Measurements from ENCODE around the gene SLC15A2.

The SLC15A2 gene

DNA sequence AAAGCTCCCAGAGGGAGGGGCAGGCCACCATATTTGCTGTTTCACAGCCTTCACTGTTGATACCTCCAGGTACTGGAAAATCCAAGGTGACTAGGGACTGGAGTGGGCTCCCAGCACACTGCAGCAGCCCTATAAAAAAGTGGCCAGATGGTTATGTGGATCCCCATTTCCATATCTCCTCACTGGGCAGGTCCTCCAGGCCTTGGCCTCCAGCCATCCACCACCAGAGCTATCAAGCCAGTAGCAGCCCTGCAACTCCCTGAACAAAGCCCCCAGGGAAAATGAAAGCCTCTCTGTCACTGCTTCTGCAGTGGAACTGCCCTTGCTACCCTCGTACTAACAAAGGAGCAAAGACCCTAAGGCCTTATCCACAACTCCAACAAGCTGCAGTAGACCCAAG lies 69.4 kb downstream of the SLC15A2 start:
- TF ChIP-seq, protein P1, sequence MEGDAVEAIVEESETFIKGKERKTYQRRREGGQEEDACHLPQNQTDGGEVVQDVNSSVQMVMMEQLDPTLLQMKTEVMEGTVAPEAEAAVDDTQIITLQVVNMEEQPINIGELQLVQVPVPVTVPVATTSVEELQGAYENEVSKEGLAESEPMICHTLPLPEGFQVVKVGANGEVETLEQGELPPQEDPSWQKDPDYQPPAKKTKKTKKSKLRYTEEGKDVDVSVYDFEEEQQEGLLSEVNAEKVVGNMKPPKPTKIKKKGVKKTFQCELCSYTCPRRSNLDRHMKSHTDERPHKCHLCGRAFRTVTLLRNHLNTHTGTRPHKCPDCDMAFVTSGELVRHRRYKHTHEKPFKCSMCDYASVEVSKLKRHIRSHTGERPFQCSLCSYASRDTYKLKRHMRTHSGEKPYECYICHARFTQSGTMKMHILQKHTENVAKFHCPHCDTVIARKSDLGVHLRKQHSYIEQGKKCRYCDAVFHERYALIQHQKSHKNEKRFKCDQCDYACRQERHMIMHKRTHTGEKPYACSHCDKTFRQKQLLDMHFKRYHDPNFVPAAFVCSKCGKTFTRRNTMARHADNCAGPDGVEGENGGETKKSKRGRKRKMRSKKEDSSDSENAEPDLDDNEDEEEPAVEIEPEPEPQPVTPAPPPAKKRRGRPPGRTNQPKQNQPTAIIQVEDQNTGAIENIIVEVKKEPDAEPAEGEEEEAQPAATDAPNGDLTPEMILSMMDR (IDR thresholded peaks at IDR 0.05; ENCODE audit: extremely low read depth, insufficient read depth, missing control alignments): no peak
- in situ Hi-C loops (cut with MboI; ENCODE audit: low pct_unique_long_range_greater_than_20kb, low sequenced_read_pairs, unreplicated experiment): no loop called here
- DNase-seq (ENCODE audit: low spot score): no peak

DNA sequence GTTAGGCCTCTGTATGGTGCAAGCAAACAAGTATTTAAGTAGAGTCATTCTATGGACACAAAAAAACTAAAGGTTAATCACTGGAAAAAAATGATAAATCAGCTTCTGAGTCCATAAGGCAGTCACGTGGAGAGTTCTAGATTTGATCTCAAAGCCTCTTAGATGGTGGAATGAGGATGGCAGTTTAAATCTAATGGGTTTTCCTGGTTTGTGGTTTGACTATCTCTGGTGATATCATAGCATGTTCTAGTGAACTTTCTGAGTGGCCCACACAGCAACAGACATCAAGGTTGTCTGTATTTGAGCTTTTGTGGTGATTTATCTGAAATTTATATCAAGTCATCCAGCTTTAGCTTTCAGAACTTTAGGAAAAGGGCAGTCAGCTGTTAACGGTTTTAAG lies 75.4 kb downstream of the SLC15A2 start:
- in situ Hi-C loops (cut with MboI; ENCODE audit: low pct_unique_long_range_greater_than_20kb, low sequenced_read_pairs, unreplicated experiment): loop anchor here (10.0 kb wide), 1 partner anchor 75 kb away; the partner anchor contains the start of gene SLC15A2
- DNase-seq (ENCODE audit: low spot score): no peak
- TF ChIP-seq, protein P1 (IDR thresholded peaks at IDR 0.05; ENCODE audit: extremely low read depth, insufficient read depth, missing control alignments): no peak

DNA sequence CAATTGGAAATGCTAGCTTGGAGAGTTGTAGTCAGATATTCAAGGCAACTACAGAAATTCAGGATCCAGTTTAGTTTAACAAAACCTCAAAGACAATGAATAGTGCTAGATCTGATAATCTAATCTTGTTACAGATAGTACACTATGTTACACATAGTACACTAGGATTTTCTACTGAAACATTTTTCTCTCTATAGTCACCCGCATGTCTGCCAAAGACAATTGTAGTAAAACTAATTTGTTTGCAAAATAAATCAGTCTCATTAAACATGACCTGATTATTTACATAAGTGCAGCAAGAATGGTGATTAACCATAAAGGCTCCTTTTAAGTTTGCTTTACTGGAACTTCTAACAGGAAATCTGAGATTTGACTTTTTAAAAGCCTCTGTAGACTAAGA lies 75.8 kb downstream of the SLC15A2 start:
- no peak for DNase-seq (ENCODE audit: low spot score)
- TF ChIP-seq, protein P1 (IDR thresholded peaks at IDR 0.05; ENCODE audit: extremely low read depth, insufficient read depth, missing control alignments): no peak
- in situ Hi-C loops (cut with MboI; ENCODE audit: low pct_unique_long_range_greater_than_20kb, low sequenced_read_pairs, unreplicated experiment): loop anchor here (10.0 kb wide), 1 partner anchor 75 kb away; the partner anchor contains the start of gene SLC15A2

DNA sequence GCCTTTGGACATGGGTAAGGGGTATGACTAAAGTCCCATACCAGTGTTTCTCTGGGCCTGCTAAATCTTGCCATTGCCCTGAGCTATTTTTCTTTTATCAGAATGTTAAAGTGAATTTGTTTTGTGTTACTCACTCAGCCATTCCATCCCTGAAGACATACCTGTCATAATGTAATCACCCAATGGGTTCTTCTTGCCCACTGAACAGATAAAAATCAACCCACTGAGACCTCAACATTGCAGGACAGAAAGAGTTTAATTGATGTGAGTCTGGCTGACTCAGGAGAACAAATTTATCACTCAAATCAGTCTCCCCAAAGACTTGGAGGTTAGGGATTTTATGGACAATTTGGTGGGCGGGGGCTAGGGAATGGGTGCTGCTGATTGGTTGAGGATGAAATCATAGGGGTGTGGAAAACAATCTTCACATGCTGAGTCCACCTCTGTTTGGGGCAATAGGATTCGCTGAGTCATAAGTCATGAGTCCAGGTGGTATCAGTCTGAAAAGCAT lies 80.5 kb downstream of the SLC15A2 start:
- in situ Hi-C loops (cut with MboI; ENCODE audit: low pct_unique_long_range_greater_than_20kb, low sequenced_read_pairs, unreplicated experiment): loop anchor here (10.0 kb wide), 1 partner anchor 80 kb away; the partner anchor contains the start of gene SLC15A2
- no peak for DNase-seq (ENCODE audit: low spot score)
- TF ChIP-seq, protein P1 (IDR thresholded peaks at IDR 0.05; ENCODE audit: extremely low read depth, insufficient read depth, missing control alignments): no peak

DNA sequence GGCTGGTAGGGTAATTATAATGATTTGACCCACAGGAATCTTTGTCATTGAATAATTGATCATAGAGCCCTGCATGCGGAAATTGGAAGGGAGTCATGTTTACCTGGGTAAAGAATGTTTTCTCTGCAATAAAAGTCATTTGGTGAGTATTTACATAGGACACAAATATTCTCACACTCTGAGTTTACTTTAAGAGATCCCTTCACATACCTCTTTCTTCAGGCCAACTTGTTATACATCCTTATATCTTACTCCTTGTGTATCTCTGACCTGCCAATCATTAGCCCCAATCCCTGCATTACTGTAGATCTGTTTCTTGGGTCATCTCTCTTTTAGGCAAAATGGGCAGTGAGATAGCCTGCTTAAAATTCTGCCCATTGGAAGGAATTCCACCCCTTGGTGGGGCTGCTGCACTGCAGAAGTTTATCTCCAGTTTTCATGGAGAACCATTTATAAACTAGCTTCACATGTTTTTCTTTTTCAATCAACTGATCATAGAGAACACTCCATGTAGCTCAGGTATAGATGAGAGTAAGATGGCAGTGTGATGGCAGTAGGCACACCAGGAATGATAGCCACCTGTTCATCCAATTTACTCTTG lies 81.6 kb downstream of the SLC15A2 start:
- no peak for DNase-seq (ENCODE audit: low spot score)
- in situ Hi-C loops (cut with MboI; ENCODE audit: low pct_unique_long_range_greater_than_20kb, low sequenced_read_pairs, unreplicated experiment): loop anchor here (10.0 kb wide), 1 partner anchor 81 kb away; the partner anchor contains the start of gene SLC15A2
- TF ChIP-seq, protein P1 (IDR thresholded peaks at IDR 0.05; ENCODE audit: extremely low read depth, insufficient read depth, missing control alignments): peak; percentile 15

DNA sequence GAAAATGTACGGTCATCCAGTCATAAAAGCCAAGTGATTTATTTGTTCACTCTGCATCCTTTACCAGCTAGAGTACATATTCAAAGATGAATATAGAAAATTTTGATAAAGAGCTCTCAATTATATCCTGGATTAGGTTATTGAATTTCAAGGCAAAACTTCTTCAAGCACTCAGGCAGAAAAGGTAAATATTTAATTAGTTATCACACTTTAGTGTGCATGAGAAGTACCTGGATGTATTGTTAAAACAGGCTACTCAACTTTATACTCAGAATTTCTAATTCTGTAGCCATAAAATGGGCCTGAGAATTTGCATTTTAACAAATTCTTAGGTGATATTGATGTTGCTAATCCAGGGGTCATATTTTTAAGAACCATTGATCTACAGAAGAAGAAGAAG lies 82.5 kb downstream of the SLC15A2 start:
- in situ Hi-C loops (cut with MboI; ENCODE audit: low pct_unique_long_range_greater_than_20kb, low sequenced_read_pairs, unreplicated experiment): loop anchor here (10.0 kb wide), 1 partner anchor 82 kb away; the partner anchor contains the start of gene SLC15A2
- TF ChIP-seq, protein P1 (IDR thresholded peaks at IDR 0.05; ENCODE audit: extremely low read depth, insufficient read depth, missing control alignments): no peak
- DNase-seq (ENCODE audit: low spot score): no peak

Data from GM13977 (cell line).